Ishikawa (cell line): ENCODE results near the gene ZNF774.

Experiments used
- CEBPB ChIP-seq: IDR thresholded peaks from 2 replicates; pipeline ENCODE4 v1.6.1; 2012
- CREB1 ChIP-seq: IDR thresholded peaks from 2 replicates; pipeline ENCODE4 v1.6.1; 2012; ENCODE audit warnings: low read depth
- EGR1 ChIP-seq: IDR thresholded peaks from 2 replicates; pipeline ENCODE4 v1.6.1; 2012
- FOXM1 ChIP-seq: IDR thresholded peaks from 2 replicates; pipeline ENCODE4 v1.6.1; 2012; ENCODE audit warnings: low read depth, borderline replicate concordance
- NFIC ChIP-seq: IDR thresholded peaks from 2 replicates; pipeline ENCODE4 v1.6.1; 2012
- TEAD4 ChIP-seq: IDR thresholded peaks from 2 replicates; pipeline ENCODE4 v1.6.1; 2012
- YY1 ChIP-seq: IDR thresholded peaks from 2 replicates; pipeline ENCODE4 v1.6.1; 2012; ENCODE audit warnings: low read depth
- TF ChIP-seq, protein P1 (sequence below): IDR thresholded peaks from 2 replicates; pipeline ENCODE4 v1.6.1; 2012

- TF ChIP-seq CREB1 (no peak), EGR1 (no peak), TEAD4 (no peak), CEBPB (no peak), NFIC (no peak), YY1 (no peak), FOXM1 (no peak)
- TF ChIP-seq, protein P1, sequence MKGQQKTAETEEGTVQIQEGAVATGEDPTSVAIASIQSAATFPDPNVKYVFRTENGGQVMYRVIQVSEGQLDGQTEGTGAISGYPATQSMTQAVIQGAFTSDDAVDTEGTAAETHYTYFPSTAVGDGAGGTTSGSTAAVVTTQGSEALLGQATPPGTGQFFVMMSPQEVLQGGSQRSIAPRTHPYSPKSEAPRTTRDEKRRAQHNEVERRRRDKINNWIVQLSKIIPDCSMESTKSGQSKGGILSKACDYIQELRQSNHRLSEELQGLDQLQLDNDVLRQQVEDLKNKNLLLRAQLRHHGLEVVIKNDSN = no peak
These were observed 29.4 kb downstream of the ZNF774 start for GRCh38 chr15:90381515-90381914.
